WERI-Rb-1 (cell line): Measurements from ENCODE around the gene SIRT3.

ENCODE experiments used
- DNase-seq: peaks from one replicate; pipeline ENCODE4 v3.0.0-alpha.2; 2020
- H3K27ac ChIP-seq: fragments of 250-450 bp; sonication (Bioruptor Pico); 2 replicates; pipeline ENCODE4 v1.5.1; 2020; ENCODE audit warnings: mild to moderate bottlenecking, moderate library complexity
- H3K27me3 ChIP-seq: fragments of 250-450 bp; sonication (Bioruptor Pico); 2 replicates; pipeline ENCODE4 v1.5.1; 2021; ENCODE audit warnings: mild to moderate bottlenecking, low read depth, moderate library complexity; ENCODE audit not compliant: insufficient read depth, severe bottlenecking
- H3K36me3 ChIP-seq: fragments of 250-450 bp; sonication (Bioruptor Pico); 2 replicates; pipeline ENCODE4 v1.5.1; 2020; ENCODE audit warnings: mild to moderate bottlenecking, moderate library complexity
- H3K4me3 ChIP-seq: 2 replicates; pipeline ENCODE4 v1.5.1; 2011; ENCODE audit warnings: low read depth, mild to moderate bottlenecking, control low read depth, low read length
- H3K9me3 ChIP-seq: fragments of 250-450 bp; sonication (Bioruptor Pico); 2 replicates; pipeline ENCODE4 v1.5.1; 2021; ENCODE audit warnings: mild to moderate bottlenecking, moderate library complexity; ENCODE audit not compliant: severe bottlenecking
- CTCF ChIP-seq: IDR thresholded peaks from 2 replicates; pipeline ENCODE4 v1.5.1; 2011; ENCODE audit warnings: low read depth, mild to moderate bottlenecking, control low read depth, inconsistent platforms, low read length

SIRT3 gene

DNA sequence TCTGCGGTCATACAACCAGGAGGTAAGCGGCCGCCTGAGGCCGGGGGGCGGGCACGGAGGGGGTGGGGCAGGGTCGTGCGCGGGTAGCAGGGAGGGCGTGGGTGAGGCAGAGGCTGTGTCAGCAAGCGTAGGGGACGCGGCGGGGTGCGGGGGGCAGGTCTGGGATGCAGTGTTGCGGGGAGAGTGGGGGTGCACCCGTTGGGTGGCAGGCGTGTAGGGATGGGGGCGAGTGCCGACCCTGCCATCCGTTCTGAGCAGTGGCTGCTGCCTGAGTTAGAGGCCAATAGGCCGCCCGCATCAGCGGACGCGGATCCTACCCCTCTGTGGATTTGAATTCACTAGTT is 27.3 kb downstream of the SIRT3 start:
- Histone ChIP-seq H3K36me3 (peaks cover 61% of the 10 kb centered on the region), H3K4me3 (peak overlapping the region; percentile 78), H3K9me3 (no peaks in the 10 kb centered on the region), H3K27ac (peak overlapping the region; percentile 92), H3K27me3 (no peaks in the 10 kb centered on the region)
- DNase-seq: no peak
- TF ChIP-seq CTCF: no peak

GRCh38 chr11:208181-208916 is 27.8 kb downstream of the SIRT3 start:
- no peak for TF ChIP-seq CTCF
- Histone ChIP-seq H3K4me3 (peak overlapping the region; percentile 78), H3K27ac (peak overlapping the region; percentile 92), H3K27me3 (no peaks in the 10 kb centered on the region), H3K36me3 (peaks cover 55% of the 10 kb centered on the region), H3K9me3 (no peaks in the 10 kb centered on the region)
- DNase-seq: peak; percentile 80

GRCh38 chr11:207863-208180 is 28.3 kb downstream of the SIRT3 start:
- no peak for TF ChIP-seq CTCF
- Histone ChIP-seq H3K36me3 (peaks cover 50% of the 10 kb centered on the region), H3K9me3 (no peaks in the 10 kb centered on the region), H3K27ac (peak overlapping the region; percentile 92), H3K4me3 (peak overlapping the region; percentile 78), H3K27me3 (no peaks in the 10 kb centered on the region)
- DNase-seq: no peak

DNA sequence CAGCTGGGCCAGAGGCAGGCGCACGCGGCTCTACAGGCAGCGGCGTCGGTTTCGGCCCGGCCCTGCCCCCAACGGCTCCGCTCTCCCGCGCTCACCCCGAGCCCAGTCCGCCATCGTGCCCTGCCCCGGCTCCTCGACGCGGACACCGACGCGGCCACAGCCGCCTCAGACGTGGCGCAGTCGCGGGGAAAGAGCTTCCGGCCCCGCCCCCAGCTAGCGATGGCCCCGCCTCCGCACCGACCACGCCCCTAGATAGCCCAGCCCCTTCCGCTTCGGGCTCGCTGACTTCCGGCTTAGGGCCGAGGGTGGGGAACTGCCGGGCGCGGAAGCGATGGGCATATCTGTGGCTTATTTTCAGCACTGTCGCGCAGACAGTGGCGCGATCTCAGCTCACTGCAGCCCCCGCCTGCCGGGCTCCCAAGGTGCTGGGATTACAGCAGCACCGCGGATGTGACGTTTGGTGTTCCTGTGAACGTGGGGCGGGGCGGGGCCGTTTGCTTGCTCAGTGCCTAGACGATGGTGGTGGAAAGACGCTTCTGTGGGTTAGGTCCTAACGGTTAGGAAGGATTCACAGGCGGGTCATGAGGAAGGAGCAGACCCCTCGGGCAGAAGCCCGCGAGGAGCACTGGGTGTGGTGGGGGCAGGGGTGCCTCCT is 28.8 kb downstream of the SIRT3 start, which contains the start of the genes BET1L and RIC8A:
Gene BET1L (minus strand): TSS at position 192 of the 655 bp plus-strand sequence. CDS start 78 bp downstream, at position 114.
Gene RIC8A (plus strand): TSS at position 501 of the 655 bp plus-strand sequence. CDS start 1,147 bp downstream, outside the sequence.
- Histone ChIP-seq H3K9me3 (no peaks in the 10 kb centered on the region), H3K4me3 (peak within 1 kb of the TSS; percentile 78), H3K36me3 (peaks cover 45% of the 10 kb centered on the region), H3K27ac (peak within 1 kb of the TSS; percentile 92), H3K27me3 (no peaks in the 10 kb centered on the region)
- no peak for TF ChIP-seq CTCF
- DNase-seq: peak; percentile 98

GRCh38 chr11:206526-207207 is 29.5 kb downstream of the SIRT3 start:
- no peak for TF ChIP-seq CTCF
- H3K27me3 ChIP-seq: no peaks in the 10 kb centered on the region
- no peak for DNase-seq

More at GRCh38 chr11:206526-207207, 29.5 kb downstream of the SIRT3 start:
- Histone ChIP-seq H3K4me3 (peak overlapping the region; percentile 78), H3K9me3 (no peaks in the 10 kb centered on the region), H3K36me3 (peaks cover 38% of the 10 kb centered on the region), H3K27ac (peak overlapping the region; percentile 83)
